ENCODE data around the gene MAP10.
"Not testable (repeated sequence)": the region's sequence is repeated elsewhere in the genome, so short reads cannot be mapped to it uniquely, and the experiment has no call there.

- not testable (repeated sequence) for TF ChIP-seq POLR2A, CTCF (IDR thresholded peaks at IDR 0.05)
Measured at GRCh38 chr1:232785630-232786029, 19.6 kb upstream of the MAP10 start.

Measured in vagina (tissue), 2 donors.